Measurements from ENCODE around the gene LPIN1.

DNA sequence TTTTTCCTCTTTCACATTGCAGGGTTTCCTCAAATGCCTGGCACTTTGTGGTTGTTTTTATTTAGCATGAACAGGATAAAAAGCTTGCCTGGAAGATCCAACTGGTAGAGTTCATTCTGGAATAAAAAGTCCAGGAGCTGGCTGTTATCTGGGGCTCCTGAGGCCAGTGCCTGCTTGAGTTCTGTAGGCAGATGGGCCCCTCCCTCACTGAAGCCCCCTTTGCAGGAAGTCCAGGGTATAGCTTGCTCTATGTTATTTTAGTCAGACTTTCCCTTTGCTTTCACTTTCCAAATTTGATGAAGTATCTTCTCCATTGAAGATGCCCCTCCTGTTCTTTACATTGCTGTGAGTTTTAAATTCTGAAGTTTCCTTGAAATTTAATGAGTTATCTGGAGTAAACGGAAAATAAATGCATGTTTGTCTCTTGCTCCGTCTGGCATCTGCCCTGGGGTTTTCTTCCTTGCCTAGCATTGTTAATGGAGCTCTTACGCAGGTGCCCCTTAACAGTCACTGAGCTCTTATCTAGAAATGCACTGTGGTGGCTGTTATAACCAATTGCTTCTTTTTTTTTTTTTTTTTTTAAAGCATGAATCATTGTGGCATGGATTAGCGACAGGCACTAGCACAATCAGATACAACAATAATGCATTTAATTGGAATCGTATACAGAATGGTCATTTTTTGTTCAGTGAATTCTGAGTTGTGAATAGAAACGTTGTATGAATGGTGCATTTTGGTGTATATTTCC lies 27.0 kb upstream of the LPIN1 start:
- no peak for TF ChIP-seq EZH2 (IDR thresholded peaks at IDR 0.05; ENCODE audit: low read depth)
- TF ChIP-seq, protein P1, sequence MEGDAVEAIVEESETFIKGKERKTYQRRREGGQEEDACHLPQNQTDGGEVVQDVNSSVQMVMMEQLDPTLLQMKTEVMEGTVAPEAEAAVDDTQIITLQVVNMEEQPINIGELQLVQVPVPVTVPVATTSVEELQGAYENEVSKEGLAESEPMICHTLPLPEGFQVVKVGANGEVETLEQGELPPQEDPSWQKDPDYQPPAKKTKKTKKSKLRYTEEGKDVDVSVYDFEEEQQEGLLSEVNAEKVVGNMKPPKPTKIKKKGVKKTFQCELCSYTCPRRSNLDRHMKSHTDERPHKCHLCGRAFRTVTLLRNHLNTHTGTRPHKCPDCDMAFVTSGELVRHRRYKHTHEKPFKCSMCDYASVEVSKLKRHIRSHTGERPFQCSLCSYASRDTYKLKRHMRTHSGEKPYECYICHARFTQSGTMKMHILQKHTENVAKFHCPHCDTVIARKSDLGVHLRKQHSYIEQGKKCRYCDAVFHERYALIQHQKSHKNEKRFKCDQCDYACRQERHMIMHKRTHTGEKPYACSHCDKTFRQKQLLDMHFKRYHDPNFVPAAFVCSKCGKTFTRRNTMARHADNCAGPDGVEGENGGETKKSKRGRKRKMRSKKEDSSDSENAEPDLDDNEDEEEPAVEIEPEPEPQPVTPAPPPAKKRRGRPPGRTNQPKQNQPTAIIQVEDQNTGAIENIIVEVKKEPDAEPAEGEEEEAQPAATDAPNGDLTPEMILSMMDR (conservative IDR thresholded peaks at IDR 0.05) = no peak

All from PC-9 (cell line).